ENCODE measurements around the gene CARNS1. TPM values are rescaled to one million over a fixed set of nuclear protein-coding genes. Genes with fewer than 3 reads are reported as not detected.

CARNS1 gene
- total RNA-seq, 6 experiments from 2014 or later: 0.05 to 0.14 (median 0.06) TPM; not detected in 1

GRCh38 chr11:67396587-67397389 is 18.7 kb upstream of the CARNS1 start:
- Mint-ChIP-seq H3K4me1 (ENCODE audit: low read depth) (peaks cover 15% of the 10 kb centered on the region), H3K36me3 (ENCODE audit: low read depth) (peaks cover 7% of the 10 kb centered on the region; the same call in 1 of the 2 replicates), H3K27me3 (ENCODE audit: insufficient read depth) (no peaks in the 10 kb centered on the region; the same call in 1 of the 2 replicates), H3K27ac (peak overlapping the region; percentile 38; the same call in 1 of the 2 replicates), H3K9me3 (no peaks in the 10 kb centered on the region), H3K4me3 (no peak overlapping the region)
- DNase-seq: no peak
- TF ChIP-seq, protein P1, sequence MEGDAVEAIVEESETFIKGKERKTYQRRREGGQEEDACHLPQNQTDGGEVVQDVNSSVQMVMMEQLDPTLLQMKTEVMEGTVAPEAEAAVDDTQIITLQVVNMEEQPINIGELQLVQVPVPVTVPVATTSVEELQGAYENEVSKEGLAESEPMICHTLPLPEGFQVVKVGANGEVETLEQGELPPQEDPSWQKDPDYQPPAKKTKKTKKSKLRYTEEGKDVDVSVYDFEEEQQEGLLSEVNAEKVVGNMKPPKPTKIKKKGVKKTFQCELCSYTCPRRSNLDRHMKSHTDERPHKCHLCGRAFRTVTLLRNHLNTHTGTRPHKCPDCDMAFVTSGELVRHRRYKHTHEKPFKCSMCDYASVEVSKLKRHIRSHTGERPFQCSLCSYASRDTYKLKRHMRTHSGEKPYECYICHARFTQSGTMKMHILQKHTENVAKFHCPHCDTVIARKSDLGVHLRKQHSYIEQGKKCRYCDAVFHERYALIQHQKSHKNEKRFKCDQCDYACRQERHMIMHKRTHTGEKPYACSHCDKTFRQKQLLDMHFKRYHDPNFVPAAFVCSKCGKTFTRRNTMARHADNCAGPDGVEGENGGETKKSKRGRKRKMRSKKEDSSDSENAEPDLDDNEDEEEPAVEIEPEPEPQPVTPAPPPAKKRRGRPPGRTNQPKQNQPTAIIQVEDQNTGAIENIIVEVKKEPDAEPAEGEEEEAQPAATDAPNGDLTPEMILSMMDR (IDR thresholded peaks at IDR 0.05): no peak

DNA sequence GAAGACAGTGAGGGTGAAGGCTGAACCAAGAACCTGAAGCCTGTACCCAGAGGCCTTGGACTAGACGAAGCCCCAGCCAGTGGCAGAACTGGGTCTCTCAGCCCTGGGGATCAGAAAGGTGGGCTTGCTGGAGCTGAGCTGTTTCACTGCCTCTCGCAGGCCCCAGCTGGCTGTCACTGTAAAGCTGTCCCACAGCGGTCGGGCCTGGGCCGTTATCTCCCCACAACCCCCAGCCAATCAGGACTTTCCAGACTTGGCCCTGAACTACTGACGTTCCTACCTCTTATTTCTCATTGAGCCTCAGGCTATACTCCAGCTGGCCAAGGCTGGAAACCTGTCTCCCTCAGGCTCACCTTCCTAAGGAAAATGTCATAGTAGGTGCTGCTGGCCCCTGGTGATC is 17.9 kb upstream of the CARNS1 start:
- no peaks in the 10 kb centered on the region for H3K9me3 Mint-ChIP-seq
- H3K27ac Mint-ChIP-seq: no peak overlapping the region
- H3K4me3 Mint-ChIP-seq: no peak overlapping the region
- no peak for DNase-seq
- H3K4me1 Mint-ChIP-seq (ENCODE audit: low read depth): peaks cover 13% of the 10 kb centered on the region
- H3K36me3 Mint-ChIP-seq (ENCODE audit: low read depth): peaks cover 7% of the 10 kb centered on the region; the same call in 1 of the 2 replicates
- TF ChIP-seq, protein P1 (IDR thresholded peaks at IDR 0.05): no peak
- H3K27me3 Mint-ChIP-seq (ENCODE audit: insufficient read depth): no peaks in the 10 kb centered on the region; the same call in 1 of the 2 replicates

- no peaks in the 10 kb centered on the region for H3K9me3 Mint-ChIP-seq
- peaks cover 7% of the 10 kb centered on the region; the same call in 1 of the 2 replicates for H3K36me3 Mint-ChIP-seq (ENCODE audit: low read depth)
- peaks cover 9% of the 10 kb centered on the region for H3K4me1 Mint-ChIP-seq (ENCODE audit: low read depth)
- TF ChIP-seq, protein P1 (IDR thresholded peaks at IDR 0.05): no peak
- no peak for DNase-seq
- H3K4me3 Mint-ChIP-seq: no peak overlapping the region
- no peaks in the 10 kb centered on the region; the same call in 1 of the 2 replicates for H3K27me3 Mint-ChIP-seq (ENCODE audit: insufficient read depth)
- no peak overlapping the region for H3K27ac Mint-ChIP-seq
Measured at GRCh38 chr11:67397986-67398660, 17.4 kb upstream of the CARNS1 start.

DNA sequence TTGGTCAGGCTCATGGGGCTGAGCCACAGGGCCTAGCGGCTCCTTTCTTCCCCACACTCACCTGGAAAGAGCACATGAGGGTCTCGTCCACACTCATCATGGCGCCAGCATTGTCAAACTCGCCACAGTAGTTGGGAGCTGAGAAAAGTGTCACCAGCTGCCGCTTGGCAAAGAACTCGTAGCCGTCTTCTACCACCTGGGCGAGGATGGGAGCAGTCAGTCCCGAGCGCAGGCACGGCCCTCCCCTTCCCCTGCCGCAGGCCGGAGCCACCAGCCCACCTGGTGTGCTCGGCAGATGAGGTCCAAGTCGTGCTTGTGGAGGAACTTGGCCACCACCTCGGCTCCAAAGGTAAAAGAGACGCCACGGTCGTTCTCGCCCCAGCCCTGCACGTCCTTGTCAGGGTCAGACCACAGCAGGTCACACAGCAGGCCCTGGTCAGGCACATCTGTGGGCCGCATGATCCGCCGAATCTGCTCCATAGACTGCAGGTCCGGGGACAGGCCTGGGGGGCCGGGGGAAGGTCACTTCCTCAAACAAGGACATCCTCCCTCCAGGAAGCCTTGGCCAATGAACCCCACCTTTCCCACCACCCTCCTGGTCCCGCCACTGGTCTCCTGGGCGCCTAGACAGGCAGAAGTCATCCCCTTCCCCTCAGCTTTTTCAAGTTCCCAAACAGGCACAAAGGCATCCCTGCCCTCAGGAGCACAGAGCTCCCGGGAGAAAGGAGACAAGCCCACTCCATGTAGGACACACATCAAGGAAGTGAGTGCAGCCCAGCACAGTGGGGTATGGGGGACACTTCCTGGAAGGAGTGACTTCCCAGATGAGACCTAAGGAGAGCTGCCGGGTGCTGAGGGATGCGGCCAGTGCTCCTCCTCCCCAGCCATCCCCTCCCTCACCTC is 16.6 kb upstream of the CARNS1 start:
- no peaks in the 10 kb centered on the region for H3K9me3 Mint-ChIP-seq
- no peak for DNase-seq
- H3K27me3 Mint-ChIP-seq (ENCODE audit: insufficient read depth): no peaks in the 10 kb centered on the region; the same call in 1 of the 2 replicates
- H3K36me3 Mint-ChIP-seq (ENCODE audit: low read depth): peaks cover 7% of the 10 kb centered on the region; the same call in 1 of the 2 replicates
- H3K4me1 Mint-ChIP-seq (ENCODE audit: low read depth): peaks cover 9% of the 10 kb centered on the region
- TF ChIP-seq, protein P1 (IDR thresholded peaks at IDR 0.05): no peak
- H3K27ac Mint-ChIP-seq: no peak overlapping the region
- no peak overlapping the region for H3K4me3 Mint-ChIP-seq
